GM12878 (cell line): ENCODE results near the gene NDUFV3. TPM values are rescaled to one million over a fixed set of nuclear protein-coding genes. Genes with fewer than 3 reads are reported as not detected.

Experiments
- ATAC-seq: fragments of 200-7000 bp; cut with Tn5 transposase; 3 replicates; pipeline ENCODE4 v1.9.1; 2020; ENCODE audit warnings: mild to moderate bottlenecking, moderate library complexity
- BruUV-seq: library from RNA; stranded (reverse); fragments of 400-500 nt; replicated peaks from 2 replicates; lab custom pipeline; 2021; lab: Mats Ljungman, UMichigan
- CTCF ChIA-PET: fragments of 300-600 bp; sonication (Branson Sonifier 250); formaldehyde crosslinking; extraction: SDS; loops from one replicate; lab custom pipeline; 2021; ENCODE audit warnings: inconsistent platforms; lab: Yijun Ruan, JAX
- POLR2A ChIA-PET: fragments of 350-600 bp; formaldehyde crosslinking; extraction: SDS; loops from one replicate; lab custom pipeline; 2021; ENCODE audit warnings: inconsistent platforms; lab: Charles Lee
- RAD21 ChIA-PET: fragments of 300-600 bp; sonication (Branson Sonifier 250); formaldehyde crosslinking; loops from one replicate; lab custom pipeline; 2023; ENCODE audit warnings: antibody characterized with exemption; ENCODE audit not compliant: unreplicated experiment; lab: Charles Lee
- SMC1A ChIA-PET: fragments of 300-600 bp; sonication (Branson Sonifier 250); formaldehyde crosslinking; loops from one replicate; lab custom pipeline; 2023; ENCODE audit not compliant: unreplicated experiment, uncharacterized antibody; lab: Charles Lee
- DNase-seq: peaks from one replicate; pipeline ENCODE4 v3.0.0-alpha.2; 2011; ENCODE audit warnings: low read depth, low spot score
- FAIRE-seq: peaks from 3 replicates; lab custom pipeline; 2011; peaks lifted over from hg19 to GRCh38; lab: Jason Lieb, UNC
- H2AFZ ChIP-seq: 2 replicates; pipeline ENCODE4 v1.6.0; 2011; ENCODE audit warnings: low read depth, low read length, control low read depth; ENCODE audit not compliant: control insufficient read depth
- H3K27ac ChIP-seq: 2 replicates; pipeline ENCODE4 v1.5.1; 2011; ENCODE audit warnings: control low read depth; ENCODE audit not compliant: control insufficient read depth, insufficient read depth
- H3K27me3 ChIP-seq, 2 experiments: replicated peaks in 1 of 2; 2 replicates each; pipeline versions ENCODE4 v1.6.0 to v1.6.1; 2011; ENCODE audit warnings: low read length in 1 of 2; ENCODE audit not compliant: control insufficient read depth in 2 of 2, insufficient read depth in 2 of 2
- H3K36me3 ChIP-seq, 2 experiments: 2 replicates each; pipeline ENCODE4 v1.5.1; 2011; ENCODE audit warnings: low read length in 1 of 2; ENCODE audit not compliant: control insufficient read depth in 2 of 2, insufficient read depth in 2 of 2
- H3K4me1 ChIP-seq: 2 replicates; pipeline ENCODE4 v1.6.1; 2011; ENCODE audit warnings: mild to moderate bottlenecking, low read length, moderate library complexity, mixed read lengths; ENCODE audit not compliant: control insufficient read depth, insufficient read depth
- H3K4me2 ChIP-seq: 2 replicates; pipeline ENCODE4 v1.6.0; 2011; ENCODE audit warnings: control low read depth; ENCODE audit not compliant: control insufficient read depth, insufficient read depth
- H3K4me3 ChIP-seq: fragments of 200-600 bp; sonication (generic); 2 replicates; pipeline ENCODE4 v1.5.1; 2016
- H3K79me2 ChIP-seq: 2 replicates; pipeline ENCODE4 v1.6.0; 2011; ENCODE audit warnings: low read length; ENCODE audit not compliant: control insufficient read depth, insufficient read depth
- H3K9ac ChIP-seq: 2 replicates; pipeline ENCODE4 v1.8.0; 2011; ENCODE audit warnings: low read length, control low read depth, mixed read lengths; ENCODE audit not compliant: control insufficient read depth, insufficient read depth
- H3K9me3 ChIP-seq: replicated peaks from 3 replicates; pipeline ENCODE4 v1.5.1; 2011; ENCODE audit warnings: mild to moderate bottlenecking, low read length; ENCODE audit not compliant: control insufficient read depth, insufficient read depth
- H4K20me1 ChIP-seq: 2 replicates; pipeline ENCODE4 v1.6.0; 2011; ENCODE audit not compliant: control insufficient read depth, insufficient read depth
- BMI1 ChIP-seq: fragments of 450-650 bp; IDR thresholded peaks from 2 replicates; pipeline ENCODE4 v1.6.1; 2016; ENCODE audit warnings: mild to moderate bottlenecking, moderate library complexity, borderline replicate concordance
- ETV6 ChIP-seq, 2 experiments: fragments of 450-650 bp in 1 of 2; IDR thresholded peaks in 1 of 2; conservative IDR thresholded peaks in 1 of 2; 2 replicates each; pipeline ENCODE4 v1.6.1; 2014; ENCODE audit warnings: antibody characterized with exemption in 1 of 2, borderline replicate concordance in 1 of 2, low read depth in 1 of 2, mild to moderate bottlenecking in 1 of 2, moderate library complexity in 1 of 2
- FOXM1 ChIP-seq: IDR thresholded peaks from 2 replicates; pipeline ENCODE4 v1.6.1; 2012; ENCODE audit warnings: low read depth, mild to moderate bottlenecking, inconsistent platforms, low read length, moderate library complexity
- GABPA ChIP-seq: IDR thresholded peaks from 2 replicates; pipeline ENCODE4 v1.6.1; 2014; ENCODE audit warnings: antibody characterized with exemption, low read depth, mild to moderate bottlenecking, inconsistent platforms
- KDM1A ChIP-seq: fragments of 200-600 bp; sonication (generic); IDR thresholded peaks from 2 replicates; pipeline ENCODE4 v1.6.1; 2016; ENCODE audit warnings: borderline replicate concordance
- NR2C2 ChIP-seq: IDR thresholded peaks from 2 replicates; pipeline ENCODE4 v1.6.1; 2011; ENCODE audit warnings: borderline replicate concordance, low read depth; ENCODE audit not compliant: control insufficient read depth, insufficient read length
- POLR2AphosphoS2 ChIP-seq: IDR thresholded peaks from 2 replicates; pipeline ENCODE4 v1.6.1; 2011; ENCODE audit warnings: low read depth, mild to moderate bottlenecking, low read length, improper control_type of control experiment, moderate library complexity
- RUNX3 ChIP-seq: IDR thresholded peaks from 2 replicates; pipeline ENCODE4 v1.6.1; 2012; ENCODE audit warnings: low read length, inconsistent platforms
- SMAD1 ChIP-seq: fragments of 450-650 bp; IDR thresholded peaks from 2 replicates; pipeline ENCODE4 v1.6.1; 2018; ENCODE audit warnings: mild to moderate bottlenecking, low read depth; ENCODE audit not compliant: partially characterized antibody
- SMARCA5 ChIP-seq: fragments of 450-650 bp; IDR thresholded peaks from 2 replicates; pipeline ENCODE4 v1.6.1; 2017; ENCODE audit warnings: mild to moderate bottlenecking
- ZBTB4 ChIP-seq: fragments of 450-650 bp; formaldehyde crosslinking; IDR thresholded peaks from 2 replicates; pipeline ENCODE4 v1.4.0; 2022; ENCODE audit warnings: mild to moderate bottlenecking, moderate library complexity
- ZNF24 ChIP-seq: fragments of 450-650 bp; IDR thresholded peaks from 2 replicates; pipeline ENCODE4 v1.6.1; 2017; ENCODE audit warnings: antibody characterized with exemption, mild to moderate bottlenecking
- WGBS: methylation state at CpG from one replicate; pipeline ENCODE4 v1.1.6; 2016; ENCODE audit warnings: low lambda C conversion rate; ENCODE audit not compliant: insufficient replicate concordance, insufficient coverage; ENCODE audit errors: missing lambda C conversion rate; 5-methylcytosine and 5-hydroxymethylcytosine counted together
- in situ Hi-C: fragments of 300-500 bp; cut with MboI; formaldehyde crosslinking; loops from 9 replicates; pipeline ENCODE4 v1.14.3; 2018; ENCODE audit warnings: mixed read lengths
- intact Hi-C: fragments of 100-400 bp; cut with micrococcal nuclease; formaldehyde crosslinking; loops from one replicate; pipeline ENCODE4 v1.14.2; 2022; ENCODE audit not compliant: unreplicated experiment
- polyA plus RNA-seq, 11 experiments: library from polyadenylated mRNA; depleted of rRNA in 4 of 11; unstranded in 6 of 11; stranded (reverse) in 5 of 11; fragments of >200 nt; fragmentation: Nextera tagmentation in 4 of 11; fragmentation: Illumina TruSeq in 1 of 11; extraction: Ambion mirVana in 4 of 11; extraction: Trizol in 1 of 11; gene quantifications; 1 replicate in 1 of 11; 2 replicates in 10 of 11; pipeline versions ENCODE4 v1.2.1 to v1.2.3, GENCODE V29; 2011 to 2016; ENCODE audit warnings: inconsistent platforms in 2 of 11, missing spikeins in 2 of 11, low read depth in 1 of 11
- total RNA-seq, 4 experiments: library from RNA; depleted of rRNA in 3 of 4; stranded (reverse); fragments of >200 nt in 3 of 4; fragmentation: Illumina TruSeq in 1 of 4; extraction: Trizol in 1 of 4; gene quantifications; 2 replicates each; pipeline versions ENCODE4 v1.2.1 to v1.2.3, GENCODE V29; 2013 to 2021

The NDUFV3 gene
- total and polyA plus RNA-seq, 10 of the 15 experiments (the other 5 are each of a cell fraction or from before 2014, with no cell fraction given) = 7.0 to 44.7 (median 29.9) TPM

GRCh38 chr21:42846221-42846620 is 46.9 kb upstream of the NDUFV3 start (continued):
- TF ChIP-seq BMI1 = no peak
- TF ChIP-seq SMAD1 = no peak
- TF ChIP-seq, all 136 proteins: peak for 0

- Histone ChIP-seq H3K9me3 (no peaks in the 10 kb centered on the region), H3K9ac (no peak overlapping the region), H3K4me3 (no peak overlapping the region), H3K27me3 (no peaks in the 10 kb centered on the region), H4K20me1 (no peaks in the 10 kb centered on the region), H2AFZ (no peak overlapping the region), H3K4me2 (no peak overlapping the region), H3K27ac (no peak overlapping the region), H3K4me1 (no peaks in the 10 kb centered on the region), H3K79me2 (no peaks in the 10 kb centered on the region), H3K36me3 (peaks cover 21 to 44% of the 10 kb centered on the region in 2 experiments; a peak in 3 of 4 replicates)
- no TSS peak for BruUV-seq
- no peak for ATAC-seq
- POLR2A ChIA-PET = no interaction called here
- 90% methylated on average over 18 of the region's 18 CpGs for WGBS
- CTCF ChIA-PET = no interaction called here
- RAD21 ChIA-PET = no interaction called here
- FAIRE-seq = no peak
- in situ Hi-C loops (no loop called here), intact Hi-C loops (no loop called here)
- no peak for DNase-seq
- SMC1A ChIA-PET = no interaction called here
- no peak for TF ChIP-seq NR2C2
- TF ChIP-seq ZNF24 = no peak
- no peak for TF ChIP-seq ETV6 (conservative IDR thresholded peaks at IDR 0.05 in 1 of 2, IDR thresholded peaks at IDR 0.05 in 1 of 2; ENCODE audit: borderline replicate concordance in 1 of 2, low read depth in 1 of 2)
- TF ChIP-seq ZBTB4 (CRISPR knock-in tag) = no peak
- no peak for TF ChIP-seq KDM1A
- TF ChIP-seq POLR2AphosphoS2 = no peak
- TF ChIP-seq RUNX3 = no peak
- no peak for TF ChIP-seq FOXM1
- TF ChIP-seq GABPA = no peak
- no peak for TF ChIP-seq SMARCA5
Measured at GRCh38 chr21:42847051-42847707, 45.9 kb upstream of the NDUFV3 start.
